HEK293 (cell line): Measurements from ENCODE around the gene SPINK6.

Experiments used
- CTCF ChIA-PET: fragments of 350-600 bp; formaldehyde crosslinking; extraction: SDS; loops from one replicate; lab custom pipeline; 2021; ENCODE audit warnings: antibody characterized with exemption; lab: Yijun Ruan, JAX
- POLR2A ChIA-PET: fragments of 300-600 bp; formaldehyde crosslinking; extraction: SDS; loops from one replicate; lab custom pipeline; 2020; ENCODE audit warnings: antibody characterized with exemption, inconsistent platforms; lab: Yijun Ruan, JAX
- H3K27ac ChIP-seq: fragments of 200-500 bp; sonication (Bioruptor generic); 2 replicates; pipeline ENCODE4 v1.5.1; 2014; ENCODE audit warnings: low read depth, low read length, control low read depth, inconsistent platforms; ENCODE audit errors: extremely low read depth
- H3K36me3 ChIP-seq, 2 experiments: fragments of 200-500 bp in 1 of 2; sonication (Bioruptor generic) in 1 of 2; 1 replicate in 1 of 2; 2 replicates in 1 of 2; pipeline ENCODE4 v1.5.1; 2014 to 2017; ENCODE audit warnings: inconsistent platforms in 2 of 2, low read length in 2 of 2; ENCODE audit not compliant: control insufficient read depth in 2 of 2, insufficient read depth in 1 of 2
- H3K4me1 ChIP-seq: fragments of 200-500 bp; sonication (Bioruptor generic); 2 replicates; pipeline ENCODE4 v1.5.1; 2014; ENCODE audit warnings: mild to moderate bottlenecking, low read length, inconsistent platforms; ENCODE audit not compliant: control insufficient read depth, insufficient read depth
- H3K4me3 ChIP-seq: 2 replicates; pipeline ENCODE4 v1.5.1; 2011; ENCODE audit warnings: low read depth, mild to moderate bottlenecking, control low read depth, low read length, moderate library complexity
- H3K9me3 ChIP-seq: fragments of 200-500 bp; sonication (Bioruptor generic); 2 replicates; pipeline ENCODE4 v1.5.1; 2014; ENCODE audit warnings: low read depth, low read length, inconsistent platforms; ENCODE audit not compliant: control insufficient read depth, insufficient read depth
- GLI2 ChIP-seq: fragments of 450-650 bp; formaldehyde crosslinking; IDR thresholded peaks from 2 replicates; pipeline ENCODE4; 2017; ENCODE audit warnings: missing biosample characterization, missing genetic modification characterization, low read depth, borderline replicate concordance
- GLIS2 ChIP-seq: fragments of 450-650 bp; formaldehyde crosslinking; IDR thresholded peaks from 2 replicates; pipeline ENCODE4 v1.5.1; 2016; ENCODE audit warnings: missing biosample characterization, missing genetic modification characterization
- PRDM1 ChIP-seq: fragments of 450-650 bp; formaldehyde crosslinking; IDR thresholded peaks from 2 replicates; pipeline ENCODE4; 2016; ENCODE audit warnings: missing biosample characterization, missing genetic modification characterization
- SALL2 ChIP-seq: fragments of 450-650 bp; formaldehyde crosslinking; IDR thresholded peaks from 2 replicates; pipeline ENCODE4 v1.5.0; 2017; ENCODE audit warnings: missing biosample characterization, mild to moderate bottlenecking, missing genetic modification characterization, borderline replicate concordance
- SP2 ChIP-seq: fragments of 450-650 bp; formaldehyde crosslinking; IDR thresholded peaks from 2 replicates; pipeline ENCODE4 v1.5.1; 2016; ENCODE audit warnings: missing biosample characterization, missing genetic modification characterization
- ZBTB7A ChIP-seq: fragments of 450-650 bp; formaldehyde crosslinking; IDR thresholded peaks from 2 replicates; pipeline ENCODE4 v1.5.1; 2016; ENCODE audit warnings: low read depth, missing biosample characterization, missing genetic modification characterization
- ZFP41 ChIP-seq: fragments of 450-650 bp; formaldehyde crosslinking; IDR thresholded peaks from 2 replicates; pipeline ENCODE4 v1.5.1; 2016; ENCODE audit warnings: missing biosample characterization, missing genetic modification characterization, borderline replicate concordance
- ZIC2 ChIP-seq: fragments of 450-650 bp; formaldehyde crosslinking; IDR thresholded peaks from 2 replicates; pipeline ENCODE4 v1.5.1; 2016; ENCODE audit warnings: missing biosample characterization, missing genetic modification characterization
- ZNF114 ChIP-seq: fragments of 450-650 bp; formaldehyde crosslinking; IDR thresholded peaks from 2 replicates; pipeline ENCODE4 v1.5.0; 2017; ENCODE audit warnings: missing biosample characterization, missing genetic modification characterization
- ZNF184 ChIP-seq: fragments of 450-650 bp; IDR thresholded peaks from 2 replicates; pipeline ENCODE4 v1.5.1; 2018; ENCODE audit warnings: missing biosample characterization, mild to moderate bottlenecking, missing genetic modification characterization
- ZNF394 ChIP-seq: fragments of 450-650 bp; formaldehyde crosslinking; IDR thresholded peaks from 2 replicates; pipeline ENCODE4 v1.5.1; 2016; ENCODE audit warnings: missing biosample characterization, missing genetic modification characterization, mild to moderate bottlenecking, moderate library complexity, borderline replicate concordance
- ZNF423 ChIP-seq: fragments of 450-650 bp; formaldehyde crosslinking; IDR thresholded peaks from 2 replicates; pipeline ENCODE4 v1.5.1; 2016; ENCODE audit warnings: missing biosample characterization, missing genetic modification characterization
- ZNF501 ChIP-seq: fragments of 450-650 bp; formaldehyde crosslinking; IDR thresholded peaks from 2 replicates; pipeline ENCODE4 v1.5.1; 2016; ENCODE audit warnings: missing biosample characterization, missing genetic modification characterization
- ZNF510 ChIP-seq: fragments of 450-650 bp; formaldehyde crosslinking; IDR thresholded peaks from 2 replicates; pipeline ENCODE4 v1.5.1; 2018; ENCODE audit warnings: mild to moderate bottlenecking, missing genetic modification characterization, missing biosample characterization; ENCODE audit not compliant: insufficient replicate concordance
- ZNF585B ChIP-seq: fragments of 450-650 bp; formaldehyde crosslinking; IDR thresholded peaks from 2 replicates; pipeline ENCODE4 v1.5.1; 2016; ENCODE audit warnings: missing biosample characterization, missing genetic modification characterization
- ZNF596 ChIP-seq: fragments of 450-650 bp; IDR thresholded peaks from 2 replicates; pipeline ENCODE4 v1.5.0; 2018; ENCODE audit warnings: missing biosample characterization, mild to moderate bottlenecking, missing genetic modification characterization, moderate library complexity
- ZNF623 ChIP-seq: fragments of 450-650 bp; formaldehyde crosslinking; IDR thresholded peaks from 2 replicates; pipeline ENCODE4 v1.5.1; 2016; ENCODE audit warnings: missing biosample characterization, missing genetic modification characterization
- ZNF76 ChIP-seq: fragments of 450-650 bp; formaldehyde crosslinking; IDR thresholded peaks from 2 replicates; pipeline ENCODE4; 2016; ENCODE audit warnings: low read depth, missing biosample characterization, missing genetic modification characterization, borderline replicate concordance
- TF ChIP-seq, protein P1 (sequence below): fragments of 450-650 bp; formaldehyde crosslinking; IDR thresholded peaks from 2 replicates; pipeline ENCODE4 v1.5.1; 2016; ENCODE audit warnings: missing biosample characterization, missing genetic modification characterization
- TF ChIP-seq, protein P2 (sequence below): fragments of 450-650 bp; formaldehyde crosslinking; IDR thresholded peaks from 2 replicates; pipeline ENCODE4 v1.5.1; 2016; ENCODE audit warnings: missing biosample characterization, missing genetic modification characterization
- TF ChIP-seq, protein P3 (sequence below): fragments of 450-650 bp; formaldehyde crosslinking; IDR thresholded peaks from 2 replicates; pipeline ENCODE4 v1.5.0; 2017; ENCODE audit warnings: missing biosample characterization, missing genetic modification characterization, borderline replicate concordance
- TF ChIP-seq, protein P4 (sequence below): fragments of 450-650 bp; IDR thresholded peaks from 2 replicates; pipeline ENCODE4 v1.5.1; 2018; ENCODE audit warnings: missing biosample characterization, missing genetic modification characterization
- TF ChIP-seq, protein P5 (sequence below): fragments of 450-650 bp; formaldehyde crosslinking; IDR thresholded peaks from 2 replicates; pipeline ENCODE4 v1.5.1; 2016; ENCODE audit warnings: missing biosample characterization, missing genetic modification characterization

SPINK6 gene

DNA sequence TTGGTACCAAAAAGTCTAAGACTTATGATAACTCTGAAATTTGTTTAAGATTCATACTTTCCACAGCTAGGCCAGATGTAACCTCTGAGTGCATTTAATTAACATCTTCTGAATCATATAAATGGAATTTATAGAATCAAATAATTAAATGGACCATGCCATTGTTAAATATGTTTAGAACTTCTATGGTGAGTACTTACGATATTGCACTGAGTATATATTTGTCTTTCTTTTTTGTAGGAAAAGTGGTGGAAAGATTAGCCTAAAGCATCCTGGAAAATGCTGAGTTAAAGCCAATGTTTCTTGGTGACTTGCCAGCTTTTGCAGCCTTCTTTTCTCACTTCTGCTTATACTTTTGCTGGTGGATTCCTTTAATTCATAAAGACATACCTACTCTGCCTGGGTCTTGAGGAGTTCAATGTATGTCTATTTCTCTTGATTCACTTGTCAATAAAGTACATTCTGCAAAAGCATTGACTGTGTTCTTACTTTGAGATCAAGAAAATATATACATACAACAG is 11.9 kb downstream of the SPINK6 start:
- ChIA-PET CTCF (interaction anchor here (0.6 kb wide), 1 partner anchor 122 kb away, joined by 3 read pairs; no protein-coding TSS in a partner anchor), POLR2A (no interaction called here)
- no peaks in the 10 kb centered on the region for H3K9me3 ChIP-seq
- H3K27ac ChIP-seq = no peak overlapping the region
- no peak for TF ChIP-seq SP2 (tag by site-specific recombination)
- TF ChIP-seq, protein P1, sequence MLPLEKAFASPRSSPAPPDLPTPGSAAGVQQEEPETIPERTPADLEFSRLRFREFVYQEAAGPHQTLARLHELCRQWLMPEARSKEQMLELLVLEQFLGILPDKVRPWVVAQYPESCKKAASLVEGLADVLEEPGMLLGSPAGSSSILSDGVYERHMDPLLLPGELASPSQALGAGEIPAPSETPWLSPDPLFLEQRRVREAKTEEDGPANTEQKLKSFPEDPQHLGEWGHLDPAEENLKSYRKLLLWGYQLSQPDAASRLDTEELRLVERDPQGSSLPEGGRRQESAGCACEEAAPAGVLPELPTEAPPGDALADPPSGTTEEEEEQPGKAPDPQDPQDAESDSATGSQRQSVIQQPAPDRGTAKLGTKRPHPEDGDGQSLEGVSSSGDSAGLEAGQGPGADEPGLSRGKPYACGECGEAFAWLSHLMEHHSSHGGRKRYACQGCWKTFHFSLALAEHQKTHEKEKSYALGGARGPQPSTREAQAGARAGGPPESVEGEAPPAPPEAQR (tag by site-specific recombination) = no peak
- no peak for TF ChIP-seq ZNF114 (tag by site-specific recombination)
- no peak for TF ChIP-seq ZNF510 (tag by site-specific recombination)
- no peak for TF ChIP-seq ZNF394 (tag by site-specific recombination)
- TF ChIP-seq ZNF423 (tag by site-specific recombination) = no peak
- no peak for TF ChIP-seq ZNF623
- TF ChIP-seq ZNF501 = no peak
- no peak for TF ChIP-seq SALL2 (tag by site-specific recombination)
- no peaks in the 10 kb centered on the region for H3K4me1 ChIP-seq
- no peaks in the 10 kb centered on the region for H3K36me3 ChIP-seq
- no peak overlapping the region for H3K4me3 ChIP-seq

DNA sequence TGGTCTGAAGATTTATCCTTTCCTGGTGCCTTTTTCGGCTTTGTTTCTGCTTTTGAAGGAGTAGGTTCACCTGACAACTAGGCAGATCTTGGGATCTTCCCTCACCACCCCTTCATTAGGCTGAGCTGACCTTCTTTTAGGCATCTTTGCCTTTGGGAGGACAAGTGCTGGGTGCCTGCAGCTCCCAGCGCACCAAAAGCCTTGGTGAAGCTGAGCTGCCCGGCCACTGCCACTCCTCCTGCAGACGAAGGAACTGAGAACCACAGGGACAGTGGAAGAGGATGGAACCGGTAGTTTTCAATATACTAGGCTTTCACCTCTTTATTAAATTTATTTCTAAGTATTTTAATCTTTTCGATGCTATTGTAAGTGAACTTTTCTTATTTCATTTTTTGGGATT is 18.7 kb downstream of the SPINK6 start:
- ChIA-PET CTCF (interaction anchor here (1.4 kb wide), 1 partner anchor 10 kb away, joined by 4 read pairs; no protein-coding TSS in a partner anchor), POLR2A (no interaction called here)
- Histone ChIP-seq H3K4me1 (no peaks in the 10 kb centered on the region), H3K9me3 (no peaks in the 10 kb centered on the region), H3K27ac (no peak overlapping the region), H3K4me3 (no peak overlapping the region), H3K36me3 (no peaks in the 10 kb centered on the region)
- TF ChIP-seq ZBTB7A (tag by site-specific recombination) (no peak), PRDM1 (tag by site-specific recombination) (no peak), ZNF184 (tag by site-specific recombination) (no peak), ZIC2 (no peak), ZNF596 (no peak), ZNF585B (tag by site-specific recombination) (no peak), ZNF76 (tag by site-specific recombination) (no peak), GLI2 (tag by site-specific recombination) (no peak), ZFP41 (no peak), GLIS2 (tag by site-specific recombination) (no peak)
- TF ChIP-seq, protein P2, sequence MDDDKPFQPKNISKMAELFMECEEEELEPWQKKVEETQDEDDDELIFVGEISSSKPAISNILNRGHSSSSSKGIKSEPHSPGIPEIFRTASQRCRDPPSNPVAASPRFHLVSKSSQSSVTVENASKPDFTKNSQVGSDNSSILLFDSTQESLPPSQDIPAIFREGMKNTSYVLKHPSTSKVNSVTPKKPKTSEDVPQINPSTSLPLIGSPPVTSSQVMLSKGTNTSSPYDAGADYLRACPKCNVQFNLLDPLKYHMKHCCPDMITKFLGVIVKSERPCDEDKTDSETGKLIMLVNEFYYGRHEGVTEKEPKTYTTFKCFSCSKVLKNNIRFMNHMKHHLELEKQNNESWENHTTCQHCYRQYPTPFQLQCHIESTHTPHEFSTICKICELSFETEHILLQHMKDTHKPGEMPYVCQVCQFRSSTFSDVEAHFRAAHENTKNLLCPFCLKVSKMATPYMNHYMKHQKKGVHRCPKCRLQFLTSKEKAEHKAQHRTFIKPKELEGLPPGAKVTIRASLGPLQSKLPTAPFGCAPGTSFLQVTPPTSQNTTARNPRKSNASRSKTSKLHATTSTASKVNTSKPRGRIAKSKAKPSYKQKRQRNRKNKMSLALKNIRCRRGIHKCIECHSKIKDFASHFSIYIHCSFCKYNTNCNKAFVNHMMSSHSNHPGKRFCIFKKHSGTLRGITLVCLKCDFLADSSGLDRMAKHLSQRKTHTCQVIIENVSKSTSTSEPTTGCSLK (tag by site-specific recombination) = no peak
- TF ChIP-seq, protein P3, sequence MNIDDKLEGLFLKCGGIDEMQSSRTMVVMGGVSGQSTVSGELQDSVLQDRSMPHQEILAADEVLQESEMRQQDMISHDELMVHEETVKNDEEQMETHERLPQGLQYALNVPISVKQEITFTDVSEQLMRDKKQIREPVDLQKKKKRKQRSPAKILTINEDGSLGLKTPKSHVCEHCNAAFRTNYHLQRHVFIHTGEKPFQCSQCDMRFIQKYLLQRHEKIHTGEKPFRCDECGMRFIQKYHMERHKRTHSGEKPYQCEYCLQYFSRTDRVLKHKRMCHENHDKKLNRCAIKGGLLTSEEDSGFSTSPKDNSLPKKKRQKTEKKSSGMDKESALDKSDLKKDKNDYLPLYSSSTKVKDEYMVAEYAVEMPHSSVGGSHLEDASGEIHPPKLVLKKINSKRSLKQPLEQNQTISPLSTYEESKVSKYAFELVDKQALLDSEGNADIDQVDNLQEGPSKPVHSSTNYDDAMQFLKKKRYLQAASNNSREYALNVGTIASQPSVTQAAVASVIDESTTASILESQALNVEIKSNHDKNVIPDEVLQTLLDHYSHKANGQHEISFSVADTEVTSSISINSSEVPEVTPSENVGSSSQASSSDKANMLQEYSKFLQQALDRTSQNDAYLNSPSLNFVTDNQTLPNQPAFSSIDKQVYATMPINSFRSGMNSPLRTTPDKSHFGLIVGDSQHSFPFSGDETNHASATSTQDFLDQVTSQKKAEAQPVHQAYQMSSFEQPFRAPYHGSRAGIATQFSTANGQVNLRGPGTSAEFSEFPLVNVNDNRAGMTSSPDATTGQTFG (tag by site-specific recombination) = no peak
- TF ChIP-seq, protein P1 (tag by site-specific recombination) = no peak
- TF ChIP-seq, protein P4, sequence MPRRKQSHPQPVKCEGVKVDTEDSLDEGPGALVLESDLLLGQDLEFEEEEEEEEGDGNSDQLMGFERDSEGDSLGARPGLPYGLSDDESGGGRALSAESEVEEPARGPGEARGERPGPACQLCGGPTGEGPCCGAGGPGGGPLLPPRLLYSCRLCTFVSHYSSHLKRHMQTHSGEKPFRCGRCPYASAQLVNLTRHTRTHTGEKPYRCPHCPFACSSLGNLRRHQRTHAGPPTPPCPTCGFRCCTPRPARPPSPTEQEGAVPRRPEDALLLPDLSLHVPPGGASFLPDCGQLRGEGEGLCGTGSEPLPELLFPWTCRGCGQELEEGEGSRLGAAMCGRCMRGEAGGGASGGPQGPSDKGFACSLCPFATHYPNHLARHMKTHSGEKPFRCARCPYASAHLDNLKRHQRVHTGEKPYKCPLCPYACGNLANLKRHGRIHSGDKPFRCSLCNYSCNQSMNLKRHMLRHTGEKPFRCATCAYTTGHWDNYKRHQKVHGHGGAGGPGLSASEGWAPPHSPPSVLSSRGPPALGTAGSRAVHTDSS (tag by site-specific recombination) = no peak
- TF ChIP-seq, protein P5, sequence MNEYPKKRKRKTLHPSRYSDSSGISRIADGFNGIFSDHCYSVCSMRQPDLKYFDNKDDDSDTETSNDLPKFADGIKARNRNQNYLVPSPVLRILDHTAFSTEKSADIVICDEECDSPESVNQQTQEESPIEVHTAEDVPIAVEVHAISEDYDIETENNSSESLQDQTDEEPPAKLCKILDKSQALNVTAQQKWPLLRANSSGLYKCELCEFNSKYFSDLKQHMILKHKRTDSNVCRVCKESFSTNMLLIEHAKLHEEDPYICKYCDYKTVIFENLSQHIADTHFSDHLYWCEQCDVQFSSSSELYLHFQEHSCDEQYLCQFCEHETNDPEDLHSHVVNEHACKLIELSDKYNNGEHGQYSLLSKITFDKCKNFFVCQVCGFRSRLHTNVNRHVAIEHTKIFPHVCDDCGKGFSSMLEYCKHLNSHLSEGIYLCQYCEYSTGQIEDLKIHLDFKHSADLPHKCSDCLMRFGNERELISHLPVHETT = no peak
- TF ChIP-seq, all 188 proteins: peak for 0
